ENCODE measurements around the gene TECR. TPM values are rescaled to one million over a fixed set of nuclear protein-coding genes. Genes with fewer than 3 reads are reported as not detected.
"Not testable (repeated sequence)": the region's sequence is repeated elsewhere in the genome, so short reads cannot be mapped to it uniquely, and the experiment has no call there.

TECR gene
- total and polyA plus RNA-seq, 7 donors: 77.8 to 209 (median 136) TPM

- TF ChIP-seq CTCF (IDR thresholded peaks at IDR 0.05): no peak
- peaks cover 0 to 6% of the 10 kb centered on the region in 2 donors for H3K36me3 ChIP-seq (ENCODE audit: insufficient read depth in 1 of 2, low read depth in 1 of 2)
- WGBS, 3 donors: 75 to 84% (median 78%) methylated on average over 19 of the region's 19 CpGs
- H3K4me1 ChIP-seq: peaks cover 22% of the 10 kb centered on the region
- H3K4me3 ChIP-seq: no peak overlapping the region
- intact Hi-C loops (cut with DNase I): no loop called here
- no peaks in the 10 kb centered on the region for H3K27me3 ChIP-seq (ENCODE audit: insufficient read depth in 3 of 3, low read length in 2 of 3)
- H3K27ac ChIP-seq: peak overlapping the region; percentile 56
- ATAC-seq: no peak
- H3K9me3 ChIP-seq: no peaks in the 10 kb centered on the region
- no peak for DNase-seq
These were observed 11.5 kb downstream of the TECR start for GRCh38 chr19:14540741-14541525.

GRCh38 chr19:14541979-14542378, 12.6 kb downstream of the TECR start:
- intact Hi-C loops (cut with DNase I); H3K36me3 ChIP-seq (ENCODE audit: insufficient read depth in 1 of 2, low read depth in 1 of 2); H3K27me3 ChIP-seq (ENCODE audit: insufficient read depth in 3 of 3, low read length in 2 of 3); DNase-seq; ATAC-seq; H3K9me3 ChIP-seq; H3K4me3 ChIP-seq: not testable (repeated sequence)
- 76 to 89% (median 88%) methylated on average over 5 of the region's 5 CpGs for whole genome bisulfite sequencing, 3 donors
- Histone ChIP-seq H3K27ac (peak overlapping the region; percentile 56), H3K4me1 (peaks cover 32% of the 10 kb centered on the region)

GRCh38 chr19:14542711-14543328, 13.4 kb downstream of the TECR start:
- no peaks in the 10 kb centered on the region for H3K27me3 ChIP-seq (ENCODE audit: insufficient read depth in 3 of 3, low read length in 2 of 3)
- H3K27ac ChIP-seq: peak overlapping the region; percentile 53
- WGBS, 3 donors: 52 to 59% (median 53%) methylated on average over 7 of the region's 7 CpGs
- no peak overlapping the region for H3K4me3 ChIP-seq
- H3K36me3 ChIP-seq (ENCODE audit: insufficient read depth in 1 of 2, low read depth in 1 of 2): peaks cover 0 to 8% of the 10 kb centered on the region in 2 donors
- peaks cover 36% of the 10 kb centered on the region for H3K4me1 ChIP-seq
- no peaks in the 10 kb centered on the region for H3K9me3 ChIP-seq
- no peak for ATAC-seq
- no peak for DNase-seq
- TF ChIP-seq CTCF (IDR thresholded peaks at IDR 0.05): no peak
- intact Hi-C loops (cut with DNase I): no loop called here

- TF ChIP-seq CTCF (IDR thresholded peaks at IDR 0.05): no peak
- peaks cover 0 to 20% of the 10 kb centered on the region in 2 donors for H3K36me3 ChIP-seq (ENCODE audit: insufficient read depth in 1 of 2, low read depth in 1 of 2)
- DNase-seq (no peak), ATAC-seq (no peak)
- no peaks in the 10 kb centered on the region for H3K27me3 ChIP-seq (ENCODE audit: insufficient read depth in 3 of 3, low read length in 2 of 3)
- H3K27ac ChIP-seq: peak overlapping the region; percentile 96
- H3K4me3 ChIP-seq: no peak overlapping the region
- H3K9me3 ChIP-seq: no peaks in the 10 kb centered on the region
- intact Hi-C loops (cut with DNase I): no loop called here
- WGBS, 3 donors: 84 to 93% (median 85%) methylated on average over 5 of the region's 5 CpGs
- peaks cover 36% of the 10 kb centered on the region for H3K4me1 ChIP-seq
These were observed 14.7 kb downstream of the TECR start for GRCh38 chr19:14544047-14544446.

GRCh38 chr19:14544977-14545715, 15.8 kb downstream of the TECR start:
- DNase-seq: peak; percentile 92 to 98

More at GRCh38 chr19:14544977-14545715, 15.8 kb downstream of the TECR start:
- Histone ChIP-seq H3K4me3 (peak overlapping the region; percentile 47), H3K27me3 (ENCODE audit: insufficient read depth in 3 of 3, low read length in 2 of 3) (no peaks in the 10 kb centered on the region), H3K27ac (peak overlapping the region; percentile 96), H3K36me3 (ENCODE audit: insufficient read depth in 1 of 2, low read depth in 1 of 2) (peaks cover 0 to 25% of the 10 kb centered on the region in 2 donors), H3K9me3 (no peaks in the 10 kb centered on the region), H3K4me1 (peaks cover 37% of the 10 kb centered on the region)
- no peak for TF ChIP-seq CTCF (IDR thresholded peaks at IDR 0.05)
- ATAC-seq: peak; percentile 95 to 97 (median 96)
- intact Hi-C loops (cut with DNase I): no loop called here
- 19 to 36% (median 21%) methylated on average over 21 of the region's 21 CpGs for WGBS, 3 donors
